HEK293 (cell line): ENCODE results near the gene SYTL2.

Experiments used
- ZFP3 ChIP-seq: fragments of 450-650 bp; formaldehyde crosslinking; IDR thresholded peaks from 2 replicates; pipeline ENCODE4 v1.5.1; 2016; ENCODE audit warnings: low read depth, missing biosample characterization, missing genetic modification characterization
- ZFP41 ChIP-seq: fragments of 450-650 bp; formaldehyde crosslinking; IDR thresholded peaks from 2 replicates; pipeline ENCODE4 v1.5.1; 2016; ENCODE audit warnings: missing biosample characterization, missing genetic modification characterization, borderline replicate concordance

GRCh38 chr11:85762226-85762625, 48.7 kb downstream of the SYTL2 start:
- TF ChIP-seq ZFP3 (tag by site-specific recombination): no peak
- no peak for TF ChIP-seq ZFP41 (tag by site-specific recombination)
